Endothelial cell of umbilical vein (primary cell): ENCODE data around the gene NR3C1. TPM values are rescaled to one million over a fixed set of nuclear protein-coding genes. Genes with fewer than 3 reads are reported as not detected.

Experiments
- BruUV-seq: library from RNA; stranded (reverse); fragments of 400-500 nt; replicated peaks from 2 replicates; lab custom pipeline; 2021; lab: Mats Ljungman, UMichigan
- CTCF ChIA-PET: fragments of 300-600, 350-600 bp; sonication (Branson Sonifier 250); formaldehyde crosslinking; loops from one replicate; lab custom pipeline; 2021; ENCODE audit warnings: antibody characterized with exemption, inconsistent platforms; lab: Charles Lee
- POLR2A ChIA-PET: fragments of 300-600, 350-600 bp; sonication (Branson Sonifier 250); formaldehyde crosslinking; loops from one replicate; lab custom pipeline; 2021; ENCODE audit warnings: antibody characterized with exemption, inconsistent platforms; lab: Charles Lee
- DNase-seq: peaks from one replicate; pipeline ENCODE4 v3.0.0-alpha.2; 2011; ENCODE audit warnings: low read depth, low spot score
- FAIRE-seq: peaks from 2 replicates; lab custom pipeline; 2011; peaks lifted over from hg19 to GRCh38; lab: Jason Lieb, UNC
- H2AFZ ChIP-seq: 2 replicates; pipeline ENCODE4 v1.6.0; 2012; ENCODE audit warnings: low read depth, low read length, control low read depth, inconsistent platforms
- H3K27ac ChIP-seq: 2 replicates; pipeline ENCODE4 v1.5.1; 2011; ENCODE audit warnings: low read depth, mild to moderate bottlenecking, control low read depth, low read length, moderate library complexity; ENCODE audit not compliant: insufficient read depth
- H3K27me3 ChIP-seq, 2 experiments: 2 replicates each; pipeline versions ENCODE4 v1.6.0 to v1.6.1; 2011; ENCODE audit warnings: low read length in 2 of 2, mixed read lengths in 1 of 2; ENCODE audit not compliant: control insufficient read depth in 2 of 2, insufficient read depth in 2 of 2
- H3K36me3 ChIP-seq, 2 experiments: 2 replicates in 1 of 2; 3 replicates in 1 of 2; pipeline ENCODE4 v1.5.1; 2011; ENCODE audit warnings: low read length in 2 of 2, mild to moderate bottlenecking in 1 of 2, moderate library complexity in 1 of 2; ENCODE audit not compliant: control insufficient read depth in 2 of 2, insufficient read depth in 2 of 2; ENCODE audit errors: extremely low read depth in 1 of 2
- H3K4me1 ChIP-seq: 3 replicates; pipeline ENCODE4 v1.5.1; 2011; ENCODE audit warnings: mild to moderate bottlenecking, low read length; ENCODE audit not compliant: control insufficient read depth, insufficient read depth; ENCODE audit errors: extremely low read depth
- H3K4me2 ChIP-seq: 2 replicates; pipeline ENCODE4 v1.6.1; 2011; ENCODE audit warnings: low read length, control low read depth, mixed read lengths; ENCODE audit not compliant: insufficient read depth
- H3K4me3 ChIP-seq, 3 experiments: fragments of 200-600 bp in 1 of 3; sonication (generic), shearing (Covaris generic) in 1 of 3; replicated peaks in 1 of 3; 2 replicates each; pipeline ENCODE4 v1.5.1; 2011 to 2016; ENCODE audit warnings: control low read depth in 3 of 3, low read length in 3 of 3, mild to moderate bottlenecking in 2 of 3, inconsistent platforms in 1 of 3, low read depth in 1 of 3, moderate library complexity in 1 of 3; ENCODE audit not compliant: insufficient read depth in 1 of 3
- H3K79me2 ChIP-seq: 2 replicates; pipeline ENCODE4 v1.6.0; 2012; ENCODE audit warnings: low read length, inconsistent platforms; ENCODE audit not compliant: control insufficient read depth, insufficient read depth
- H3K9ac ChIP-seq: replicated peaks from 2 replicates; pipeline ENCODE3; 2011; ENCODE audit warnings: low read length, control low read depth; ENCODE audit not compliant: insufficient read depth; ENCODE audit errors: extremely low read depth
- H3K9me1 ChIP-seq: replicated peaks from 3 replicates; pipeline ENCODE4 v1.6.0; 2011; ENCODE audit warnings: mild to moderate bottlenecking, low read length; ENCODE audit not compliant: control insufficient read depth, insufficient read depth; ENCODE audit errors: extremely low read depth
- H3K9me3 ChIP-seq: replicated peaks from 2 replicates; pipeline ENCODE4 v1.5.1; 2012; ENCODE audit warnings: low read length, inconsistent platforms; ENCODE audit not compliant: control insufficient read depth, insufficient read depth
- H4K20me1 ChIP-seq: replicated peaks from 2 replicates; pipeline ENCODE3; 2011; ENCODE audit warnings: mild to moderate bottlenecking, low read length; ENCODE audit not compliant: control insufficient read depth, insufficient read depth; ENCODE audit errors: extremely low read depth
- CTCF ChIP-seq, 2 donors: IDR thresholded peaks; 1 replicate in 1 of 2; 2 replicates in 1 of 2; pipeline ENCODE4 v1.5.1; 2011; ENCODE audit warnings: low read length in 2 of 2, mild to moderate bottlenecking in 2 of 2, moderate library complexity in 2 of 2, control low read depth in 1 of 2, inconsistent platforms in 1 of 2, low read depth in 1 of 2; ENCODE audit not compliant: insufficient read depth in 1 of 2; ENCODE audit errors: extremely low read depth in 1 of 2
- EZH2 ChIP-seq: IDR thresholded peaks from 2 replicates; pipeline ENCODE4 v1.6.1; 2012; ENCODE audit warnings: borderline replicate concordance, low read depth, mild to moderate bottlenecking, moderate library complexity, low read length, inconsistent platforms; ENCODE audit not compliant: severe bottlenecking
- FOS ChIP-seq: IDR thresholded peaks from 2 replicates; pipeline ENCODE4 v1.6.1; 2011; ENCODE audit warnings: mild to moderate bottlenecking, low read length, moderate library complexity, borderline replicate concordance; ENCODE audit not compliant: insufficient read depth
- GATA2 ChIP-seq: IDR thresholded peaks from 2 replicates; pipeline ENCODE4 v1.7.0; 2011; ENCODE audit warnings: low read depth, mild to moderate bottlenecking, moderate library complexity, mixed read lengths, low read length; ENCODE audit not compliant: insufficient read length, insufficient read depth
- JUN ChIP-seq: IDR thresholded peaks from 2 replicates; pipeline ENCODE4 v1.6.1; 2011; ENCODE audit warnings: borderline replicate concordance, low read depth; ENCODE audit not compliant: insufficient read length, insufficient read depth
- MYC ChIP-seq: IDR thresholded peaks from one replicate; pipeline ENCODE4 v1.6.1; 2011; ENCODE audit warnings: mild to moderate bottlenecking, low read depth, low read length
- POLR2A ChIP-seq: IDR thresholded peaks from 2 replicates; pipeline ENCODE4 v1.6.1; 2012; ENCODE audit warnings: low read depth, mild to moderate bottlenecking, control low read depth, low read length
- POLR2AphosphoS5 ChIP-seq: IDR thresholded peaks from 2 replicates; pipeline ENCODE4 v1.6.1; 2012; ENCODE audit warnings: low read depth, mild to moderate bottlenecking, control low read depth, low read length, moderate library complexity; ENCODE audit not compliant: insufficient read depth
- dilution Hi-C: fragments of 300-500 bp; cut with MboI; formaldehyde crosslinking; loops from one replicate; pipeline ENCODE4 v1.15.0; 2019; ENCODE audit warnings: low sequenced_read_pairs; ENCODE audit not compliant: extremely low pct_ligation_motif_present
- intact Hi-C: fragments of 100-400 bp; cut with micrococcal nuclease; formaldehyde crosslinking; loops from one replicate; pipeline ENCODE4 v1.10.0; 2022
- polyA plus RNA-seq, 4 experiments: library from polyadenylated mRNA; depleted of rRNA in 3 of 4; stranded (reverse) in 3 of 4; unstranded in 1 of 4; fragments of >200 nt; gene quantifications; 2 replicates each; pipeline versions ENCODE4 v1.2.1 to v1.2.3, GENCODE V29; 2011 to 2012; ENCODE audit warnings: missing spikeins in 1 of 4
- total RNA-seq: library from RNA; stranded (reverse); gene quantifications from 2 replicates; pipeline ENCODE4 v1.2.3, GENCODE V29; 2021
- TF ChIP-seq, protein P1 (sequence below): IDR thresholded peaks from 2 replicates; pipeline ENCODE4 v1.6.1; 2011; ENCODE audit not compliant: insufficient read depth, insufficient read length

NR3C1 gene
- total and polyA plus RNA-seq, 2 donors (not counting 3 experiments of a cell fraction or from before 2014, with no cell fraction given), result 4.1 to 17.0 TPM

DNA sequence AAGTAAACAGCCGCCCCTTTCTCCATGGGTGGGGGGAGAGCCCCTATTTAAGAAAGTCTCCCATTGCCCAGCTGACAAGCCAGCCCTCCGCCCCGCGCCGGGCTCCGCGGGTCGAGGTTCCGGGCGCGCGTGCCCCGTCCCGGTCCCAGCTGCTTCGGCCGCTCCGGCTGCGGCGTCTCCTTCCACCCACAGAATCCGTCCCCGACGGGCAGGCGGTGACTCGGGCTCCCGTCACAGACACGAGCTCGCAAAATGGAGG lies 223 bp downstream of the NR3C1 start:
- no peaks in the 10 kb centered on the region for H4K20me1 ChIP-seq
- peak overlapping the region; percentile 95 for H3K9ac ChIP-seq
- intact Hi-C loops (loop anchor here (1.0 to 10.0 kb wide), 8 partner anchors 88 to 688 kb away; no protein-coding TSS in a partner anchor), dilution Hi-C loops (no loop called here)
- H3K4me2 ChIP-seq, result peak overlapping the region; percentile 49
- ChIA-PET POLR2A (interaction anchor here (0.7 to 1.2 kb wide), 2 partner anchors 366 to 477 kb away, joined by 4 to 5 read pairs; no protein-coding TSS in a partner anchor), CTCF (interaction anchor here (0.7 to 2.8 kb wide), 31 partner anchors 10 to 796 kb away, joined by 3 to 35 read pairs (median 4); no protein-coding TSS in a partner anchor)
- H3K79me2 ChIP-seq, result peaks cover 45% of the 10 kb centered on the region
- no peaks in the 10 kb centered on the region for H3K9me1 ChIP-seq
- peak overlapping the region; percentile 91 for H3K27ac ChIP-seq
- peaks cover 44% of the 10 kb centered on the region for H3K4me1 ChIP-seq
- no peaks in the 10 kb centered on the region for H3K27me3 ChIP-seq
- peak overlapping the region; percentile 64 to 94 (median 87) for H3K4me3 ChIP-seq
- FAIRE-seq, result no peak
- H2AFZ ChIP-seq, result peak overlapping the region; percentile 89
- no peaks in the 10 kb centered on the region for H3K9me3 ChIP-seq
- DNase-seq, result peak; percentile 64
- TF ChIP-seq EZH2 (no peak), JUN (no peak), POLR2A (no peak), GATA2 (no peak), CTCF (IDR thresholded peaks at IDR 0.05; ENCODE audit: extremely low read depth in 1 of 2, insufficient read depth in 1 of 2, low read depth in 1 of 2, low read length in 2 of 2) (no peak), MYC (no peak), POLR2AphosphoS5 (no peak), FOS (no peak)
- TF ChIP-seq, protein P1, sequence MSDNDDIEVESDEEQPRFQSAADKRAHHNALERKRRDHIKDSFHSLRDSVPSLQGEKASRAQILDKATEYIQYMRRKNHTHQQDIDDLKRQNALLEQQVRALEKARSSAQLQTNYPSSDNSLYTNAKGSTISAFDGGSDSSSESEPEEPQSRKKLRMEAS, result no peak
- BruUV-seq, result no TSS peak
- H3K36me3 ChIP-seq, result no peaks in the 10 kb centered on the region
